Gastroesophageal sphincter (tissue), 3 donors: ENCODE data around the gene UROC1.

Experiments used
- CTCF ChIP-seq, 4 experiments: fragments of 200-600 bp in 2 of 4; fragments of 450-650 bp in 2 of 4; sonication (generic) in 1 of 4; IDR thresholded peaks; one replicate each; pipeline ENCODE4 v1.5.1; 2017 to 2019; ENCODE audit warnings: antibody characterized with exemption in 4 of 4, mild to moderate bottlenecking in 2 of 4, moderate library complexity in 2 of 4
- EP300 ChIP-seq: sonication (generic); formaldehyde crosslinking; IDR thresholded peaks from one replicate; pipeline ENCODE4 v1.6.1; 2017; ENCODE audit warnings: antibody characterized with exemption, mild to moderate bottlenecking
- POLR2A ChIP-seq, 2 donors: fragments of 450-650 bp; IDR thresholded peaks; one replicate each; pipeline ENCODE4 v1.6.1; 2017; ENCODE audit warnings: antibody characterized with exemption in 2 of 2, mild to moderate bottlenecking in 2 of 2, moderate library complexity in 1 of 2
- POLR2AphosphoS5 ChIP-seq: sonication (generic); formaldehyde crosslinking; IDR thresholded peaks from one replicate; pipeline ENCODE4 v1.6.1; 2017; ENCODE audit warnings: antibody characterized with exemption

GRCh38 chr3:126493739-126494138 is 23.8 kb downstream of the UROC1 start:
- no peak for TF ChIP-seq CTCF (IDR thresholded peaks at IDR 0.05)
- no peak for TF ChIP-seq POLR2AphosphoS5
- TF ChIP-seq POLR2A (IDR thresholded peaks at IDR 0.05), result no peak
- no peak for TF ChIP-seq EP300
